Neural cell (in vitro differentiated cells): ENCODE measurements around the gene CAMSAP3. TPM values are rescaled to one million over a fixed set of nuclear protein-coding genes. Genes with fewer than 3 reads are reported as not detected.

Source experiments
- H2AFZ ChIP-seq: fragments of 200-600, 300-800 bp; sonication (generic), shearing (Covaris generic); 2 replicates; pipeline ENCODE4 v1.6.0; 2014; ENCODE audit warnings: low read depth, mild to moderate bottlenecking, antibody characterized with exemption, low read length, moderate library complexity
- H3F3A ChIP-seq: fragments of 200-600 bp; shearing (Covaris generic); 2 replicates; pipeline ENCODE4 v1.6.1; 2016; ENCODE audit warnings: mild to moderate bottlenecking, moderate library complexity, mixed read lengths, antibody characterized with exemption, low read length; ENCODE audit not compliant: insufficient read depth, poor library complexity, severe bottlenecking
- H3K27ac ChIP-seq: fragments of 200-600, 300-800 bp; sonication (generic), shearing (Covaris generic); 2 replicates; pipeline ENCODE4 v1.5.1; 2014; ENCODE audit warnings: mild to moderate bottlenecking, low read length, moderate library complexity
- H3K27me3 ChIP-seq: fragments of 300-800, 200-600 bp; sonication (generic), shearing (Covaris generic); 2 replicates; pipeline ENCODE4 v1.6.0; 2014; ENCODE audit warnings: mild to moderate bottlenecking, low read depth, low read length, moderate library complexity; ENCODE audit not compliant: insufficient read depth
- H3K36me3 ChIP-seq: fragments of 300-800, 200-600 bp; sonication (generic), shearing (Covaris generic); 2 replicates; pipeline ENCODE4 v1.5.1; 2014; ENCODE audit warnings: mild to moderate bottlenecking, antibody characterized with exemption, low read length, moderate library complexity; ENCODE audit not compliant: insufficient read depth
- H3K4me2 ChIP-seq: fragments of 300-800, 200-600 bp; sonication (generic), shearing (Covaris generic); 2 replicates; pipeline ENCODE4 v1.6.0; 2014; ENCODE audit warnings: mild to moderate bottlenecking, low read length
- H3K4me3 ChIP-seq: fragments of 300-800, 200-600 bp; sonication (generic), shearing (Covaris generic); 2 replicates; pipeline ENCODE4 v1.5.1; 2014; ENCODE audit warnings: mild to moderate bottlenecking, low read length, moderate library complexity
- H3K79me2 ChIP-seq: fragments of 200-600 bp; shearing (Covaris generic); replicated peaks from 2 replicates; pipeline ENCODE4 v1.6.0; 2014; ENCODE audit warnings: mild to moderate bottlenecking, low read length, moderate library complexity; ENCODE audit not compliant: insufficient read depth
- H3K9ac ChIP-seq: fragments of 300-800, 200-600 bp; sonication (generic), shearing (Covaris generic); 2 replicates; pipeline ENCODE4 v1.6.1; 2016; ENCODE audit warnings: mild to moderate bottlenecking, low read length, mixed read lengths
- H3K9me2 ChIP-seq: fragments of 200-600 bp; shearing (Covaris generic); 2 replicates; pipeline ENCODE4 v1.6.1; 2016; ENCODE audit warnings: mild to moderate bottlenecking, low read length, mixed read lengths; ENCODE audit not compliant: insufficient read depth
- H3K9me3 ChIP-seq: fragments of 200-600, 300-800 bp; sonication (generic), shearing (Covaris generic); 2 replicates; pipeline ENCODE4 v1.6.1; 2016; ENCODE audit warnings: mild to moderate bottlenecking, mixed run types, low read length, moderate library complexity, mixed read lengths
- H4K20me1 ChIP-seq: fragments of 200-600 bp; shearing (Covaris generic); 2 replicates; pipeline ENCODE4 v1.6.1; 2016; ENCODE audit warnings: mild to moderate bottlenecking, mixed run types; ENCODE audit not compliant: insufficient read depth
- CTCF ChIP-seq: fragments of 450-650 bp; IDR thresholded peaks from 2 replicates; pipeline ENCODE4 v1.5.1; 2014; ENCODE audit warnings: antibody characterized with exemption, mild to moderate bottlenecking, moderate library complexity; ENCODE audit not compliant: poor library complexity, severe bottlenecking
- EZH2 ChIP-seq: fragments of 200-600, 300-800 bp; shearing (Covaris generic), sonication (generic); IDR thresholded peaks from 2 replicates; pipeline ENCODE4 v1.6.1; 2014; ENCODE audit warnings: antibody characterized with exemption, low read length, borderline replicate concordance, mild to moderate bottlenecking; ENCODE audit not compliant: insufficient read depth, poor library complexity, severe bottlenecking
- MXI1 ChIP-seq: fragments of 450-650 bp; conservative IDR thresholded peaks from 2 replicates; pipeline ENCODE4 v1.6.1; 2014; ENCODE audit warnings: antibody characterized with exemption, mild to moderate bottlenecking; ENCODE audit not compliant: poor library complexity, severe bottlenecking
- POLR2AphosphoS5 ChIP-seq: IDR thresholded peaks from 2 replicates; pipeline ENCODE4 v1.6.1; 2012
- RAD21 ChIP-seq: fragments of 450-650 bp; conservative IDR thresholded peaks from 2 replicates; pipeline ENCODE4 v1.6.1; 2014; ENCODE audit warnings: antibody characterized with exemption, mild to moderate bottlenecking, moderate library complexity
- SMC3 ChIP-seq: fragments of 450-650 bp; conservative IDR thresholded peaks from 2 replicates; pipeline ENCODE4 v1.6.1; 2014; ENCODE audit warnings: antibody characterized with exemption, mild to moderate bottlenecking, moderate library complexity; ENCODE audit not compliant: poor library complexity
- TAF1 ChIP-seq: IDR thresholded peaks from 2 replicates; pipeline ENCODE4 v1.6.1; 2012; ENCODE audit warnings: low read depth
- polyA plus RNA-seq: library from polyadenylated mRNA; depleted of rRNA; stranded (reverse); fragments of >200 nt; gene quantifications from 2 replicates; pipeline ENCODE4 v1.2.3, GENCODE V29; 2014
- TF ChIP-seq, protein P1 (sequence below): IDR thresholded peaks from 2 replicates; pipeline ENCODE4 v1.6.1; 2012; ENCODE audit warnings: borderline replicate concordance

The CAMSAP3 gene
- polyA plus RNA-seq, 1 donor from 2014 or later: 17.0 TPM

- H3K36me3 ChIP-seq: no peaks in the 10 kb centered on the region
Observed at GRCh38 chr19:7617735-7618134, 22.1 kb downstream of the CAMSAP3 start.

DNA sequence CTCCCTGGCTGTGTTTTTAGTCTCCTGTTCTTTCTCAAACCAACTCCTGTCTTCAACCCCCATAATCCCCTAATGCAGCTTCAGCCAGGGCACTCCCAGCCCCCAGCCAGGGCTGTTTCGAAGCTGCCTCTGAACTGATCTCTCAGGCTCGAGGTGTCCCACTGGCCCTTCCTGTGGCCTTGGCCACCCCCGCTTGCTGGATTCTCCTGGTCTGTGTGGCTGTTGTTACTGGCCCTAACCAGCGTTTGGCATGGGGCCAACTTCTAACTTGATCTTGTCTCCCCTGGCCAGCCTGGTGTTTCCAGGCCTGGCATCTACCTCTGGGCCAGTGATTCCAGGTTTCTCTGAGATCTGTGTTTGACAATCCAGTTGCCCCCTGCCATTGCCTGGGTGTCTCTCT lies 22.7 kb downstream of the CAMSAP3 start:
- H3K79me2 ChIP-seq: no peaks in the 10 kb centered on the region
- H3K4me2 ChIP-seq: no peak overlapping the region
- no peaks in the 10 kb centered on the region for H3F3A ChIP-seq
- no peaks in the 10 kb centered on the region for H3K27me3 ChIP-seq
- no peaks in the 10 kb centered on the region for H3K36me3 ChIP-seq
- H4K20me1 ChIP-seq: no peaks in the 10 kb centered on the region
- H3K9me3 ChIP-seq: no peaks in the 10 kb centered on the region
- H3K9me2 ChIP-seq: no peaks in the 10 kb centered on the region
- H2AFZ ChIP-seq: no peak overlapping the region
- H3K27ac ChIP-seq: no peak overlapping the region
- H3K9ac ChIP-seq: no peak overlapping the region
- no peak for TF ChIP-seq RAD21
- no peak overlapping the region for H3K4me3 ChIP-seq

More at GRCh38 chr19:7617735-7618134, 22.1 kb downstream of the CAMSAP3 start:
- no peak overlapping the region for H3K27ac ChIP-seq
- no peaks in the 10 kb centered on the region for H3K27me3 ChIP-seq
- H3F3A ChIP-seq: no peaks in the 10 kb centered on the region
- no peaks in the 10 kb centered on the region for H3K9me2 ChIP-seq
- no peaks in the 10 kb centered on the region for H4K20me1 ChIP-seq
- TF ChIP-seq RAD21 (no peak), POLR2AphosphoS5 (no peak)
- H3K9me3 ChIP-seq: no peaks in the 10 kb centered on the region
- H3K4me3 ChIP-seq: no peak overlapping the region
- H3K4me2 ChIP-seq: no peak overlapping the region
- H3K79me2 ChIP-seq: no peaks in the 10 kb centered on the region
- no peak overlapping the region for H3K9ac ChIP-seq
- no peak overlapping the region for H2AFZ ChIP-seq

- no peaks in the 10 kb centered on the region for H3K36me3 ChIP-seq
Observed at GRCh38 chr19:7618771-7619510, 23.3 kb downstream of the CAMSAP3 start.

DNA sequence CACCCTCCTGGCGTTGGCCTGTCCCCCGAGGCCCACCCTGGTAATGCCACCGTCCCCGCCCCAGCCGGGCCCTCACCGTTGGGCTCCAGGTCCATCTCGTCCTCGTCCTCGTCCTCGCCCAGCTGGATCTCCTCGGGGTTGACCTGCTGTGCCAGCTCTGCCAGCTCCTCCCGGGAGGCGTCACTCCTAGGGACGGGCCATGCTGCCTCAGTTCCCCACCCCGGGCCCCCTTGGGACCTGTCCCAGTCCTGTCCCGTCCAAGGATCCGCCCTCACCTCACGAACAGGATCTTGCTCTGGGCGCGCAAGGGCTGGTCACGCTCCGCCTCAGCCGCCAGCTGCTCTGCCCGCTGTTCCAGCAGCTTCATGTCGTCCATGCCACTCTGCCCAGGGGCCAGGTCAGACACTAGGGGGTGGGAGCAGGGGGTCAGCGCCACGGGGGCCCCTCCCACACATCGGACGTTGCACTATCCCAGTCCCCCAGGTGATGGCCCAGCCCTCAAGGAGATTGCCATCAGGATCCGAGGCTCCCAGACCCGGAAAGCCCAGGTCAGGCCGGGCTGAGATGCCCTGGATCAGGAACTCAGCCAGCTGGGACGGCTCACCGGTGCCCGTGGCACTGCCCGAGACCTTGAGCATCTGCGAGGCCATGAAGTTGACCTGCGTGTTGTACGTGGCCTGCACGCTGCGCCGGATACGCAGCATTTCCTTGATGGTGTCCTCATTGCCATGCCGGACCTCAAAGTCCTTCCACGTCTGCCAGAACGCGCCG lies 24.2 kb downstream of the CAMSAP3 start:
- no peak overlapping the region for H3K27ac ChIP-seq
- TF ChIP-seq MXI1 (no peak), CTCF (no peak), SMC3 (no peak), TAF1 (no peak), RAD21 (no peak)
- TF ChIP-seq, protein P1, sequence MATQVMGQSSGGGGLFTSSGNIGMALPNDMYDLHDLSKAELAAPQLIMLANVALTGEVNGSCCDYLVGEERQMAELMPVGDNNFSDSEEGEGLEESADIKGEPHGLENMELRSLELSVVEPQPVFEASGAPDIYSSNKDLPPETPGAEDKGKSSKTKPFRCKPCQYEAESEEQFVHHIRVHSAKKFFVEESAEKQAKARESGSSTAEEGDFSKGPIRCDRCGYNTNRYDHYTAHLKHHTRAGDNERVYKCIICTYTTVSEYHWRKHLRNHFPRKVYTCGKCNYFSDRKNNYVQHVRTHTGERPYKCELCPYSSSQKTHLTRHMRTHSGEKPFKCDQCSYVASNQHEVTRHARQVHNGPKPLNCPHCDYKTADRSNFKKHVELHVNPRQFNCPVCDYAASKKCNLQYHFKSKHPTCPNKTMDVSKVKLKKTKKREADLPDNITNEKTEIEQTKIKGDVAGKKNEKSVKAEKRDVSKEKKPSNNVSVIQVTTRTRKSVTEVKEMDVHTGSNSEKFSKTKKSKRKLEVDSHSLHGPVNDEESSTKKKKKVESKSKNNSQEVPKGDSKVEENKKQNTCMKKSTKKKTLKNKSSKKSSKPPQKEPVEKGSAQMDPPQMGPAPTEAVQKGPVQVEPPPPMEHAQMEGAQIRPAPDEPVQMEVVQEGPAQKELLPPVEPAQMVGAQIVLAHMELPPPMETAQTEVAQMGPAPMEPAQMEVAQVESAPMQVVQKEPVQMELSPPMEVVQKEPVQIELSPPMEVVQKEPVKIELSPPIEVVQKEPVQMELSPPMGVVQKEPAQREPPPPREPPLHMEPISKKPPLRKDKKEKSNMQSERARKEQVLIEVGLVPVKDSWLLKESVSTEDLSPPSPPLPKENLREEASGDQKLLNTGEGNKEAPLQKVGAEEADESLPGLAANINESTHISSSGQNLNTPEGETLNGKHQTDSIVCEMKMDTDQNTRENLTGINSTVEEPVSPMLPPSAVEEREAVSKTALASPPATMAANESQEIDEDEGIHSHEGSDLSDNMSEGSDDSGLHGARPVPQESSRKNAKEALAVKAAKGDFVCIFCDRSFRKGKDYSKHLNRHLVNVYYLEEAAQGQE: no peak
- no peaks in the 10 kb centered on the region for H3F3A ChIP-seq
- H3K9me2 ChIP-seq: no peaks in the 10 kb centered on the region
- H4K20me1 ChIP-seq: no peaks in the 10 kb centered on the region
- no peaks in the 10 kb centered on the region for H3K9me3 ChIP-seq
- no peak overlapping the region for H3K4me2 ChIP-seq
- no peak overlapping the region for H3K9ac ChIP-seq
- H2AFZ ChIP-seq: no peak overlapping the region
- H3K27me3 ChIP-seq: no peaks in the 10 kb centered on the region
- no peak overlapping the region for H3K4me3 ChIP-seq
- H3K79me2 ChIP-seq: no peaks in the 10 kb centered on the region
- no peaks in the 10 kb centered on the region for H3K36me3 ChIP-seq

More at GRCh38 chr19:7618771-7619510, 23.3 kb downstream of the CAMSAP3 start:
- Histone ChIP-seq H3K79me2 (no peaks in the 10 kb centered on the region), H3K9me2 (no peaks in the 10 kb centered on the region), H2AFZ (no peak overlapping the region), H3K27me3 (no peaks in the 10 kb centered on the region), H3F3A (no peaks in the 10 kb centered on the region), H3K9ac (no peak overlapping the region), H4K20me1 (no peaks in the 10 kb centered on the region), H3K27ac (no peak overlapping the region), H3K9me3 (no peaks in the 10 kb centered on the region), H3K4me3 (no peak overlapping the region), H3K4me2 (no peak overlapping the region)
- no peak for TF ChIP-seq MXI1
- no peak for TF ChIP-seq EZH2
